ENCODE results near the gene NDUFAF8.

The NDUFAF8 gene

GRCh38 chr17:81253358-81254131 is 14.4 kb downstream of the NDUFAF8 start:
- DNase-seq: peak; percentile 58 to 64

DNA sequence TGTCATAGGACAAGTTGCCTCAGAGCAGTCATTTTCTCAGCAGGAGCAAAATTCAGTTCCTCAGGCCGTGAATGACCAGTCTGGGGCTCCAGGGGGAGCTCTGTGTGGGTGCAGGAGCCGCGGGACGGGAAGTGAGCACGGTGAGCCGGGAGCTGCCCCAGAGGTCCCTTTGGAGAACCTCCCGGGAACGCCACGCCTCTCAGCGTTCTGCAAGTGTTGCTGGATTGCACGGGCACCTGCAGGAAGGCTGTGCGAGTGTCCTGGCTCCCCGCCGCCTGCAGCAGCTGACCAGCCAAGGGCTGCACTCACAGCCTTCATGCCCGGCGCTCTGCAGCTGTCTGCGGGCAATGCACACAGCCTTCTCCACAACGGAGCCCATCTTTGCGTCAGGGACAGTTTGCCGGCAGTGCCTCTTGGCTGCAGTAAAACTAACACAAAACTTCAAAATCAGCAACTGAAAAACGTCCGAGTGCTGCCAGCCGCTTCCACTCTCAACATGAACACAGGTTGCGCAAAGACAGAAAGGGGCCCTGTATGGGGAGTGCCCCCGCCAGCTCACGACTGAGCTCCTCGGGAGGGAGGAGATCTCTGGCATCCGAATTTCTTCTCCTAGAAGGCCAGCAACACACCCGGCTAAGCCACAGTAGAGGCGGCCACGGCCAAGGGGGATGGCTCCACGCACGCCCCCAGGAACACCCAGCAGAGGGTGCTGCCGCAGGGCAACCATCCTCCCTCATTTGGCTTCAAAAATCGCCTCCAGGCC is 16.0 kb downstream of the NDUFAF8 start:
- DNase-seq: no peak

DNA sequence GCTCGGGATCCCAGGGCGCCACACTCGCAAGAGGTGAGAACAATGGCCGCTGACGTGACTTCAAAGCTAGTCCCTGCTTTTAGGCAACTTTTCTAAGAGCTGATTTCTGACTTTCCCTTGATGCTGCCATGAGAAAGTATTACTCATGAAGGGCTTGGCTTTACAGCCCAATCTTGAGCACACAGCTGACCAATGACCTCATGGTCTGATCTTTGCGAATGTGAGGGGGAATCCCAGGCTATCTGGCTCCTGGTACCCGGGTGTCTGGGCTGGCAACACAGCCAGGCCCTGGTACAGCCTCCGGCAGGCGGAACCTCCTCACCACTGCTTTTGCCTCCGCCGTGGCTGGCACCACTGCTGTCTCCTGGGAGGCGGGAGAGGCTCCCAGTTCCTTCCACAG is 17.5 kb downstream of the NDUFAF8 start:
- DNase-seq: no peak

DNA sequence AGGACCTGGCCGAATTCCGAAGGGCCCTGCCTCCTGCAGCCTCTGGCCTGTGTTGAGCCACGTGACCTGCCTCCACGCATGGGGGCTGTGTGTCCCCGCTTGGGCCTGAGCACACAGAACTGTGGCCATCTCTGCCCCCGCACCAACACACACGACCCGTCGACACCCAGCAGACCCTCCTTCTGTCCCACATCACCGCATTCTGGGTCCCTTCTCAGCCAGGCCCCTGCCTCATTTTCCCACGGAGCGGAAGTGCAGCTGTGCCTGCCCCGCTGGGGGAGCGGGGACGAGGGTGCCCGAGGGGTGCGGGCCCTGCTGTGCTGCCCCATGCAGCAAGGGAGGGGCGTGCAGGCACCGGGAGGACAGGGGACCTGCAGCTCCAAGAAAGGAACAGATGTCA is 18.4 kb downstream of the NDUFAF8 start:
- no peak for DNase-seq

DNA sequence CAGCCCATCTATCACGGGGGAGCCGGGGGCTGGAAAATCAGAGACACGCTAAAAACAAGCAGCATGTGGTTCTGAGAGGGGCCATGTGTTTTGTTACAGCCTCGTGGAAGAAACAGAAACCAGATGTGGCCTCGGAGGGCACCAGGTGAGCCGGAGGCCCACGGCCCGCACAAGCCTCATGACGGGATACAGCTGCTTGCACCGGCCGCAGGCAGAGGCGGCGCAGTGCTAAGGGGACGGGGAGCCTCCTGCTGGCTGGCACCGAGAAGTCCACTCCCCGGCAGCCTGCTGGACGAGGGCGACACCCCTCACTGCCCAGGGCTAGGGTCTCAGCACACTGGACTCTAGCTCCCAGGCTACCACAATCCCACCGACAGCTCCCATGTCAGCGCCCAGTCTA is 19.2 kb downstream of the NDUFAF8 start:
- DNase-seq: no peak

- no peak for DNase-seq
These were observed 20.0 kb downstream of the NDUFAF8 start for GRCh38 chr17:81259058-81259605.

DNA sequence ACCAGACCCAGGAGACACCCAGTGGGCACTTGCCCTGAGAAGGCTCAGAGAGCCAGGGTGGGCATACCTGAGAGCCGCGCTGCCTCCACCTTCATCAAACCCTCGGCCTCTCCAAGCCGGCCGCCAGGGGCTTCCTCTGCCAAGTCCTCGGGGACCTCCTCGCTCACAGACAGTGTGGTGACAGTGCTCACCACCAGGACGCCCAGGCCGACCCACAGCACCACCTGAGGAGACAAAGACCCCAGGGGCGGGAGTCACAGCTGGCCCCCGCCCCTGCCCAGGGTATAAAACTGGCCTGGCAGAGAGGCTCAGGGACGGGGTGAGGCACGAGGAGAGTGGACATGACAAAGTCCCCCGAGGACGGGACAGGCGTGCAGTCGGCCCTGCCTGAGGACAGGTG is 21.1 kb downstream of the NDUFAF8 start:
- DNase-seq: no peak

GRCh38 chr17:81260641-81261040 is 21.5 kb downstream of the NDUFAF8 start:
- no peak for DNase-seq

GRCh38 chr17:81261096-81261495 is 22.0 kb downstream of the NDUFAF8 start:
- DNase-seq: no peak

DNA sequence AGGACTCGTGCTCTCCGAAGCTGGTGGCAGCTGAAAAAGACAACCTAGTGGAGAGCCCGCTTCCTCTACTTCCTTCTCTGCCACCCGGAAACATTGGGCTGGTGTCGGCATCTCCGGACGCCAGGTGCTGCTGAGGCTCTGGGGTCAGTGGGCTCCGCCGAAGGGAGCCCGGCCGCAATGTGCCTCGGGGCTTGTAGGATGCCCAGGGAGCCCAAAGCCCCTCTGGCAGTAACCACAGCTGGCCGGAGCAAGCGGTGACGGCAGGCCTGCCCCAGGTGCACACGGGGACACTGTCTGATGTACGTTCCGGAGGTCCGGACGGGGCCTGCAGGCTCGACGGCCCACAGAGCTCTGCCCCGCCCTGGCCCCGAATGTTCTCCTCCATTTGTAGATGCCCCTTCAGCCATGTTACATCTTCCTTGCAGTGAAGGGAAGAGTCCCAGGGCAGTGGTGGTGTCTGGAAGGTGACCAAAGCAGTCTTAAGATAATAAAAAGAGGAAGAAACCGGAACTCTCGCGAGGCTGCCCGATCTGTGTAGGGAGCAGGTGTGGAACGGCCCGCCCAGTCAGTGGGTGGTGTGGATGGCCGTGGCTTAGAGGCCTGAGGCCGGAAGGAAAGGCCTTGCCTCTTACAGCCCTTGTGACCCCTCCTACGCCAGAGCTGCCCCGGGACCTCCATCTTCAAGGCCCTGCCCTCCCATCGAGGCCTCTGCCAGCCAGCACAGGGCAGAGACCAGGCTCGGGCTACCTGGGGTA is 22.6 kb downstream of the NDUFAF8 start:
- DNase-seq: no peak

DNA sequence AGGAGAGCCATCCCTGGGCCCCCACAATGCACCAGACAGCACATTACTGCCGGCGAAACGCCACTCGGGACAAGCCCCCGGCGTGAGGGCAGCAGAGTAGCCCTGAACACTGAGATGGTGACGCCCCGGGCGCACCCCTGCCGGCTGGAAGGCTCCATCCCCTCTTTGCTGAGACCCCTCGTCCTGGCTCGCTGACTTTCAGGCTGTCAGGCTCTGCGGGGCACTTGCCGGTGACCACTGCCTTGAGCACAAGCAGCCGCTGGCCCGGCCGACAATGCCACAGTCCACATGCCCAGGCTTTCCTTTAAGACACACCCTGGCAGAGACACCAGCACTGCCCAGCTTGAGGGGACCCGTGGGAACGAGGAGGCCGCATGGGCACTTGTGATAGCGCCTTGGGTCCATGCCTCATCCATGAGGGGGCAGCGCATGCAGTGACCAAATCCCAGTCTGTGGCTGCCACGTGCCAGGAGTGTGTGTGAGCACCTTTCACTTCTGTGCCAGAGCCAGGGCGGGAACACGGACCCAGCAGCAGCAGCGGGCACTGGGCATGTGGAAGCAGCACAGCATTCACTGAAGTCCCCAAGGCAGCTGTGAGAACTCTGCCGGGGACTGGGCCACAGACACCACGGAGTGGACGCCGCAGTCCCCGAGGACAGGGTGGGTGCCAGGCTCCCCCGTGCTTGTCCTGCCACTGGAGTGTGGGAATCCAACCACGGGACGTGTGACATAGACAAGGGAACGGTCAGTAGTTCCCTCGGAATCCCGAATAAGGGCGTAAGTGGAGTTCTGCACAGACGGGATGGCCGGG is 24.5 kb downstream of the NDUFAF8 start:
- DNase-seq: no peak

- DNase-seq: no peak
These were observed 25.5 kb downstream of the NDUFAF8 start for GRCh38 chr17:81264640-81265039.

- DNase-seq: no peak
These were observed 26.5 kb downstream of the NDUFAF8 start for GRCh38 chr17:81265576-81265975.

GRCh38 chr17:81267390-81268067 is 28.4 kb downstream of the NDUFAF8 start:
- DNase-seq: no peak

GRCh38 chr17:81270279-81270678 is 31.2 kb downstream of the NDUFAF8 start:
- DNase-seq: no peak

- no peak for DNase-seq
These were observed 32.1 kb downstream of the NDUFAF8 start for GRCh38 chr17:81271226-81271625.

DNA sequence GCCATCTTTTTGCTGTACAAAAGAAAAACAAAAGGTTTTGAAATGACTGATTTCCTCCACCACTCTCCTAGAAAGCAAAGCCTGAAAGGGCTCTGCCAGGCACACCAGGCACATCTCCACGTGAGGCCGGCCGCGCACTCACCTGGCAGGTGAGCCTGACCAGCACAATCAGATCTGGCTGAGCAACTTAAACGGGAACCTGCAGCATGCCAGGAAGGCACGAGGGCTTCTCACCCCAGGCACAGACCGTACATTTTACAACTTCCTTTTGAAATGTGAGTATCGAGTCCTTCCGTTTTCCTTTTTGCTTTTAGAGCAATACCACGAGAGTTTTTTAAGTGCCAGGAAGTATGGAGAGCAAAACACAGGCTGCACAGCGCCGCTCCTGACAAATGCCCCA is 33.5 kb downstream of the NDUFAF8 start:
- DNase-seq: no peak

DNA sequence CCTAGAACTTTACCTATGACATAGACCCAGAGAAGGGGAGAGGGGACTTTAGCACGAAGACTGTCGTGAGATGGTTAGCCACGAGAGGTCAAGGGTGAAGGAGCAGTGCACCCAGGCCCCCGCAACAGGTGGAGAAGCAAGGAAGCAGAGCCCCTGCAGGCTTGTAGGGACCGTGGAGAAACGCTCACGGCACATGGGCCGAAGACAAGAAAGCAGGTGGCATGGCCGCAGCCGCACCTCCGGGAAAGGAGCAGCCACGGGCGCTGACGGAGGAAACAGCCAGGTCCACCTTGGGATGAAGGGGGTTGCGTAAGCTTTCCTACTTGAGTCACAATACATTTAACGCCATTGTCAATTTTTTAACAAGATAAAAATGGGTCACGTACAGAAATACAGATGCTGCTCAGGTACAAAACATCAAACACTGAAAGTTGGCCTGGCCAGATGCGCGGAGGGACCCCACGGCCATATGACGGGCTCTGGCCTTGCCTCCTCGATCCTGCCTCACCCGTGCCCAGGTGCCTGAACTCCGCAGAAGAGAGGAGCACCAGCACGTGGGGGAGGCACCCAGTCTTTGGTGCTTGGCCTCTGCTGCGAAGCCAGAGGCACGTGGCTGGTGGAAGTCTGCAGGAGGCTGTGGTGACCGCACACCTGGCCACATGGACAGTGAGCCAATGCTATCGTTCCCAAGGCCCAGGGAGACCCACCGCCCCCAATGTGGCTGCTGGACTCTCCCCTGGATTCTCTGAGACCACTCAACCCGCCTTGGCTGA is 34.8 kb downstream of the NDUFAF8 start:
- DNase-seq: no peak

GRCh38 chr17:81274471-81274855 is 35.3 kb downstream of the NDUFAF8 start:
- DNase-seq: no peak

GRCh38 chr17:81276781-81277180 is 37.7 kb downstream of the NDUFAF8 start:
- no peak for DNase-seq

DNA sequence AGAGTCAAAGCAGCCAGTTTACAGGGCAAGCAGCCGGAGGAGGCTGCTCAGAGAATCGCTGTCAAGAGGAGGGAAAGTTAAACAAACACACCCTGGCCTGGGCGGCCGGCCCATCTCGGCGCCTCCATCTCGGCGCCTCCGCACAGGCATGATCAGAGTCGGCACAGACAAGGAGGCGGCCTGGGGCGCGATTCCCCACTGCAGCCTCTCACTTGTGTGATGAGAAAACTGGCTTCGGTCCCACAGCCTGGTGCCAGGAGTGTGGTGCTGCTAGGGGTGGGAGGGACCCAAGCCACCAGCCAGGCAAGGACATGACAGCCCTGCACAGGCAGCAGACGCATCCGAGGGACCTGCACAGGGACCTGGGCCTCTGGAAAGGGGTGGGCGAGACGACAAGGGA is 38.3 kb downstream of the NDUFAF8 start:
- DNase-seq: no peak
